DLD1 (cell line): ENCODE results near the gene GCSH.

Experiments used
- in situ Hi-C: cut with HindIII; loops from 2 replicates; pipeline ENCODE4 v1.10.0; 2017; ENCODE audit warnings: low sequenced_read_pairs

GCSH gene

DNA sequence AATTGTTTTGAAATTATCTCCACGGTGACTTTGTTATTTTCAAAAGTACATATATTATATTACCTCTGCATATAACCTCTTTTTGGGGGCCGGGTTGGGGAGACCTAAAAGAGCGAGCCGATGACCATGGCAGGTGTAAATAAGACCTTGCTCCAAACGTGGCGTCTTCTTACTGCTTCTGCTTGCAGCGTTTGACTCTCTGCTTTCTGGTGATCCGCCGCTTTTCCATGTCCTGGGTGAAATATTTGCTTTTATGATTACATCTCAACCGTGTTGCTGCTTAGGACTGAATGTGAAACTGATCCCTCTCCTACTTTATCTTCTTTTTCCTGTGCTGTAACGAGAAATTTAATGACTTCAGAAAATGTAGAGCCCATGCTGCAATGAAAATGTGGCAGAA is 42.4 kb downstream of the GCSH start:
- in situ Hi-C loops = no loop called here

DNA sequence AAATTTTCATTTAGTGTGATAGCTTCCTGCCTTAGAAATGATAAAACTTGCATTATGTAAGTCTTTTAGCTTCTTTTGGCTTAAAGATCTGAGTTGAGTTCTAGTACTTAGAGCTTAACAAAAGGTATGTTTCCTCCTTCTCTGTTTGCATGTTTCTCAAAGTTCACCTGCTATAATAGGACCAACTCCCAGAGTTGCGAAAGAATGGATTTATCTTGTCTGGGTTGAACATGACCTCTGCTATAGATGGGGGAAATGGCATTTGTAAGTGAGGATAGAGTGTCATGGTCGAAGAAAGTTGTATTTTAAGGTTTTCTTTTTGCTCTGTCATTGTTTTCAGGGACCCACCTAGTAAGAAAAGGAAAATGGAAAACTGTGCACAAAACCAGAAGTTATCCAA is 53.4 kb downstream of the GCSH start:
- in situ Hi-C loops = no loop called here

DNA sequence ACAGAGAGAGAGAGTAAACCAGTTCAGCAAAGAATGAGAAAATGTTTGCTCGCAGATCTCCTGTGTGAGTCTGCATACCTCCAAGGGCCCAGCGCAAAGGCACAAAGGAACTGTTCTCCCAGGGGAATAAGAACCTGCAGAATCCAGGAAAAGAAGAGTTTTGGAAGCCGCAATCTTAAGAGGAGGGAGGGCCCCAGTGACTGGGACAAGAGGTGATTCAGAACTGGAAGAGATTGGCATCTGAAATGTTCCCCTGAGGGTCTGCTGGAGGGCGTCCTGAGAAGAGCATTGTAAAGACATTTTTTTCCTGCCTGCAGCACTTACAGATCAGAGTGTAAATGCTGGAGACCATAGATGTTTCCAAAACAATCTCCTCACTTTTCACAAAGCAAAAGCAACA is 54.5 kb downstream of the GCSH start:
- in situ Hi-C loops = no loop called here

DNA sequence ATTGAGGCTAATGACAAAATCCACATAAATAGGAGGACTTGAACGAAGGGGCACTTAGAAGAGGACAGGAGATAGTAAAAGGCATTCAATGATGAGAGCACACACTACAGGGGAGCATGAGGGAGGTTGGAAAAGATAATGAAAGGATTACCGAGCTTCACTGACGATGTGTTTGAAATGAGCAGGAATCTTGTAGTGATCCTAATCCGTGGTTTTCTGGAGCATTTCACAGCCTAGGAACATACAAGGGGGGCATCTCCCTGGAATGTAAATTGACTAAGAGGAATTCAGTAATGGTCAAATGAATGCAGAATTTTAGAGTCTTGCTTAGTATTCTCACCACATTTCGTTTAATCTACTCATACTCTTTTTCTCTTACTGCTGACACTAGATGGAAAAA is 55.4 kb downstream of the GCSH start:
- in situ Hi-C loops = no loop called here

DNA sequence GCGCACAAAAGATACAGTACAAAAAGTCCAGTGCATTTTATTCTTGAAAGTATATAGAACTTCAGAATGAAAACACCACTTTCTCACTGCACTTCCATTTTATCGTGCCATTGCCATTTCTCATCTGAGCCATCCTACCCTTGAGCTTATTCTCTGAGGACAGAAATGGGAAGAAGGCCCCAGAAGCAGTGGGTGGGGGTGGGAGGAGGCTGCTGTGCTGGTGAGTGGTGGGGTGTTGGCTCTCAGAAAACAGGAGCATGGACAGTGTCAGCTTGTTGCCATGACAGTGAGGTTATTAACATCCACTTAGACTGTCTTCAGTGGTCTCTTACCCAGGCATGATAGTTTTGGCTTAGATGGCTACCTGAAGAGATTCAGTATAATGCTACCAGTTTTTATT is 56.1 kb downstream of the GCSH start:
- in situ Hi-C loops = no loop called here

DNA sequence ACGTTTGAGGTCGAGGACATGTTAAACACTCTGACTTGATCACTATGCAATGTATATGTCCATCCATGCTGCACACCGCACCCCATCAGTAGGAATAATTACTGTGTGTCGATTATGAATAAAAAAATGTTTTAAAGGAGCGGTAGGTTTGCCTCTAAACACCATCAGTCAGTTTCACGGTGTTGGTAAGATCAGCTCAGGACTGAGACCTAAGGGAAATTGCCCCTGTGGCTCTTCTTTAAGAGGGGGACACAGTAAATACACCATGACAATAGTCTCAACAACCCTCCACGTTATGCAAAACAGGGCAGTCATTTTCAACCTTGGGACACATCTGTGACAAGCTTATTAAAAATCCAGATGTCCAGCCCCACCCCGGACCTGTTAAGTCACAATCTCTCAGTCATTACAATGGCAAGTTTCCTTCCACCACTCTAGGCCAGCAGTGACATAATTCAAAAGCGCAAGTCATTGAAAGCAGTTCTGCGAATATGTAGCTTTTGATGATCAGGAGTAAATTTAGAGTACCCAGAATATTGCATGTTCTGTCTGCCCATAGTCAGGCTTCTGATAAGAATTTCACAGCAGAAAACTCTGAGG is 59.3 kb downstream of the GCSH start:
- in situ Hi-C loops = no loop called here

DNA sequence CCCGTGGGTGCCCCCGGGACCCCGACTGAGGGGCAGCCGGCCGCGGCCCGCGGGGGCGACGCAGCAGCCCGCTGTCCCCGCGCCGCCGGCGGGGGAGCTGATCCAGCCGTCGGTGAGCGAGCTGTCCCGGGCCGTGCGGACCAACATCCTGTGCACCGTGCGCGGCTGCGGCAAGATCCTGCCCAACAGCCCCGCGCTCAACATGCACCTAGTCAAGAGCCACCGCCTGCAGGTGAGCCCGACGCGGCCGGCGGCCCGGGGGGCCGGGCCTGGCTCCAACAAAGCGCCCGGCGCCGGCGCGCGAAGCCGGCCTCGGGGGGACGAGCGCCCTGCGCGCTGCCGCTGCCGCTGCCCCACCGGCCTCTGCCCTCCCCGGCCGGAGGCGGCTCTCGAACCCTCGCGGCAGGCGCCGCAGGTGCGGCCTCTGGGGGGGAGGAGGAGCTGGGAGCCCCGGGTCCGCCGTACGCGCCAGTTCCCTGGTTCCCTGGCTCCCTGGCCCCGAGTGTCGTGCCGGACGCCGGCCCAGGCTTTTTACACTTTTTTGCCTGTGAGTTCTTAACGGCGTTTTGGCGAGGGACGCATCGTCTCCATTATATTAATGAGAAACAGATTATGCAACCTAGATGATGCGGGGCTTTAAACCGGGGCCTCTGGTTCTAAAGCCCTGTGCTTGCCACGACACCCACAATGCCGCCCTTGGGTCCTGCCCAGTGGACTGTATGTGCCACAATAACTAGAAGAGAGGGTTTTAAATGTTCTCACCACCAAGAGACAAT is 60.0 kb downstream of the GCSH start:
- in situ Hi-C loops = no loop called here

DNA sequence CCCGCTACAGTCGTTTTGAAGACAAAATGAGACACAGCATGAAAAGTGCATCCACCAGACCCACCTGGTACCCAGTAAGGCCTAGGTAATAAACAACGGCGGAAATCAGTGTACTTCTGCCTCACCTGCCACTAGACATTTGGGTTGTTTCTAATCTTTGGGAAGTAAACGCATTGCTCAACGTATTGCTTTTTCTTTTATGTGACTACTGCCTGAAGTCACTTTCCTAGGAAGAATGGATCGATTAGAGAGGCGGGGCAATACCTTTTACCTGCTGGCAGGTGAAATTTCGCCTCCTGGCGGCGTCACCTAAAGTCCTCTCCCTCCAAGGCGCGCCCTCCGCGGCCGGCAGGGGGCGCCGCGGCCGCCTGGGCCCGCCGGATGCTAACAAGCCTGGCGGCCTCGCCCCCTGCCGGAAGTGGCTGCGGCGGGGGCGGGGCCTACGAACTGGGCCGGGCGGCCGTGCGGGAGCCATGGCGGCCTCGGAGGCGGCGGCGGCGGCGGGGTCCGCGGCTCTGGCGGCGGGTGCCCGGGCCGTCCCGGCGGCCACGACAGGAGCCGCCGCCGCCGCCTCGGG is 60.7 kb downstream of the GCSH start, which contains the start of gene ATMIN:
ATMIN (plus strand) TSS at position 445 of the 577 bp plus-strand sequence; CDS start at position 474, 29 bp downstream.
- in situ Hi-C loops = no loop called here
